HG03103 (cell line): ENCODE results near the gene CYS1.

Source experiments
- ATAC-seq: cut with Tn5 transposase; IDR thresholded peaks from one replicate; pipeline ENCODE4 v1.9.1; 2021; ENCODE audit warnings: low read depth; ENCODE audit not compliant: unreplicated experiment

CYS1 gene

GRCh38 chr2:10052216-10052615 is 28.0 kb downstream of the CYS1 start:
- no peak for ATAC-seq

GRCh38 chr2:10048501-10049171 is 31.6 kb downstream of the CYS1 start:
- no peak for ATAC-seq

- ATAC-seq: no peak
These were observed 32.4 kb downstream of the CYS1 start for GRCh38 chr2:10047616-10048500.

GRCh38 chr2:10046931-10047330 is 33.3 kb downstream of the CYS1 start:
- no peak for ATAC-seq

- ATAC-seq: no peak
These were observed 34.5 kb downstream of the CYS1 start for GRCh38 chr2:10045561-10046355.

GRCh38 chr2:10043906-10044601 is 36.2 kb downstream of the CYS1 start:
- peak; percentile 43 for ATAC-seq

GRCh38 chr2:10043256-10043905 is 36.8 kb downstream of the CYS1 start, which contains the start of gene KLF11:
Gene KLF11, plus strand, starts transcription at chr2:10043550. Its CDS starts 167 bp downstream, at chr2:10043717.
- peak; percentile 55 for ATAC-seq

GRCh38 chr2:10042301-10043161 is 37.7 kb downstream of the CYS1 start:
- no peak for ATAC-seq

- no peak for ATAC-seq
These were observed 38.5 kb downstream of the CYS1 start for GRCh38 chr2:10041711-10042110.

GRCh38 chr2:10039658-10040410 is 40.4 kb downstream of the CYS1 start:
- ATAC-seq: no peak

GRCh38 chr2:10038716-10039115 is 41.5 kb downstream of the CYS1 start:
- ATAC-seq: no peak

- no peak for ATAC-seq
These were observed 42.1 kb downstream of the CYS1 start for GRCh38 chr2:10038123-10038522.

- ATAC-seq: no peak
These were observed 43.9 kb downstream of the CYS1 start for GRCh38 chr2:10036095-10036884.

- ATAC-seq: no peak
These were observed 44.6 kb downstream of the CYS1 start for GRCh38 chr2:10035633-10036032.

GRCh38 chr2:10035053-10035422 is 45.2 kb downstream of the CYS1 start:
- no peak for ATAC-seq

GRCh38 chr2:10034333-10035052 is 45.7 kb downstream of the CYS1 start:
- no peak for ATAC-seq
